Mammary epithelial cell (primary cell): Measurements from ENCODE around the gene MEI1.
"Not testable (repeated sequence)": the region's sequence is repeated elsewhere in the genome, so short reads cannot be mapped to it uniquely, and the experiment has no call there.

ENCODE experiments used
- EZH2 ChIP-seq: IDR thresholded peaks from 2 replicates; pipeline ENCODE4 v1.6.1; 2012; ENCODE audit warnings: low read length, inconsistent platforms, borderline replicate concordance
- TF ChIP-seq, protein P1 (sequence below), 2 donors: IDR thresholded peaks in 1 of 2; conservative IDR thresholded peaks in 1 of 2; 2 replicates each; pipeline ENCODE4 v1.5.1; 2011 to 2012; ENCODE audit warnings: inconsistent platforms in 2 of 2, low read length in 2 of 2, mild to moderate bottlenecking in 2 of 2, control low read depth in 1 of 2, low read depth in 1 of 2; ENCODE audit not compliant: insufficient read depth in 1 of 2; ENCODE audit errors: extremely low read depth in 1 of 2

DNA sequence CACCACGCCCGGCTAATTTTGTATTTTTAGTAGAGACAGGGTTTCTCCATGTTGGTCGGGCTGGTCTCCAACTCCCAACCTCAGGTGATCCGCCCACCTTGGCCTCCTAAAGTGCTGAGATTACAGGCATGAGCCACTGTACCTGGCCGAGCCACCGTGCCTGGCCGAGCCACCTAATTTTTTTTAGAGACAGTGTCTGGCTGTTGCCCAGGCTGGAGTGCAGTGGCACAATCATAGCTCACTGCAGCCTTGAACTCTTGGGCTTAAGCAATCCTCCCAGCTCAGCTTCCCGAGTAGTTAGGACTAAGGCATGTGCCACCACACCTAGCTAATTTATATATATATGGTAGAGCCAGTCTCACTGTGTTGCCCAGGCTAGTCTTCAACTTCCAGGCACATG, 136.2 kb downstream of the MEI1 start:
- TF ChIP-seq, protein P1, sequence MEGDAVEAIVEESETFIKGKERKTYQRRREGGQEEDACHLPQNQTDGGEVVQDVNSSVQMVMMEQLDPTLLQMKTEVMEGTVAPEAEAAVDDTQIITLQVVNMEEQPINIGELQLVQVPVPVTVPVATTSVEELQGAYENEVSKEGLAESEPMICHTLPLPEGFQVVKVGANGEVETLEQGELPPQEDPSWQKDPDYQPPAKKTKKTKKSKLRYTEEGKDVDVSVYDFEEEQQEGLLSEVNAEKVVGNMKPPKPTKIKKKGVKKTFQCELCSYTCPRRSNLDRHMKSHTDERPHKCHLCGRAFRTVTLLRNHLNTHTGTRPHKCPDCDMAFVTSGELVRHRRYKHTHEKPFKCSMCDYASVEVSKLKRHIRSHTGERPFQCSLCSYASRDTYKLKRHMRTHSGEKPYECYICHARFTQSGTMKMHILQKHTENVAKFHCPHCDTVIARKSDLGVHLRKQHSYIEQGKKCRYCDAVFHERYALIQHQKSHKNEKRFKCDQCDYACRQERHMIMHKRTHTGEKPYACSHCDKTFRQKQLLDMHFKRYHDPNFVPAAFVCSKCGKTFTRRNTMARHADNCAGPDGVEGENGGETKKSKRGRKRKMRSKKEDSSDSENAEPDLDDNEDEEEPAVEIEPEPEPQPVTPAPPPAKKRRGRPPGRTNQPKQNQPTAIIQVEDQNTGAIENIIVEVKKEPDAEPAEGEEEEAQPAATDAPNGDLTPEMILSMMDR (conservative IDR thresholded peaks at IDR 0.05 in 1 of 2, IDR thresholded peaks at IDR 0.05 in 1 of 2; ENCODE audit: extremely low read depth in 1 of 2, insufficient read depth in 1 of 2, low read depth in 1 of 2, low read length in 2 of 2): not testable (repeated sequence)
- not testable (repeated sequence) for TF ChIP-seq EZH2
